Astrocyte (in vitro differentiated cells and primary cell): Measurements from ENCODE around the gene STXBP5. TPM values are rescaled to one million over a fixed set of nuclear protein-coding genes. Genes with fewer than 3 reads are reported as not detected.

Source experiments
- DNase-seq: peaks from one replicate; pipeline ENCODE4 v3.0.0-alpha.2; 2010; ENCODE audit warnings: low read depth
- FAIRE-seq: peaks from 2 replicates; lab custom pipeline; 2011; peaks lifted over from hg19 to GRCh38; lab: Jason Lieb, UNC
- H2AFZ ChIP-seq: 2 replicates; pipeline ENCODE4 v1.6.0; 2012; ENCODE audit warnings: low read depth, low read length, inconsistent platforms
- H3K27ac ChIP-seq: 2 replicates; pipeline ENCODE4 v1.5.1; 2011; ENCODE audit warnings: low read depth, low read length, inconsistent platforms
- H3K27me3 ChIP-seq: 2 replicates; pipeline ENCODE4 v1.6.0; 2011; ENCODE audit warnings: low read length, inconsistent platforms; ENCODE audit not compliant: insufficient read depth
- H3K36me3 ChIP-seq: 2 replicates; pipeline ENCODE4 v1.5.1; 2011; ENCODE audit warnings: low read length, inconsistent platforms; ENCODE audit not compliant: insufficient read depth
- H3K4me1 ChIP-seq: 2 replicates; pipeline ENCODE4 v1.5.1; 2011; ENCODE audit warnings: low read length, inconsistent platforms; ENCODE audit not compliant: insufficient read depth
- H3K4me2 ChIP-seq: 2 replicates; pipeline ENCODE4 v1.6.0; 2012; ENCODE audit warnings: low read length, inconsistent platforms
- H3K4me3 ChIP-seq: 2 replicates; pipeline ENCODE4 v1.5.1; 2011; ENCODE audit warnings: low read depth, mild to moderate bottlenecking, low read length, inconsistent platforms; ENCODE audit not compliant: insufficient read depth
- H3K79me2 ChIP-seq: 2 replicates; pipeline ENCODE4 v1.6.0; 2012; ENCODE audit warnings: mild to moderate bottlenecking, low read length, inconsistent platforms; ENCODE audit not compliant: insufficient read depth
- H3K9ac ChIP-seq: 2 replicates; pipeline ENCODE4 v1.6.0; 2012; ENCODE audit warnings: mild to moderate bottlenecking, low read length, inconsistent platforms
- H3K9me3 ChIP-seq: 2 replicates; pipeline ENCODE4 v1.5.1; 2012; ENCODE audit warnings: low read depth, mild to moderate bottlenecking, low read length, inconsistent platforms; ENCODE audit not compliant: insufficient read depth
- H4K20me1 ChIP-seq: 2 replicates; pipeline ENCODE4 v1.6.0; 2012; ENCODE audit warnings: low read length, inconsistent platforms; ENCODE audit not compliant: insufficient read depth
- H3K27ac Mint-ChIP-seq: one replicate; pipeline ENCODE4 v1.8.0; 2021; ENCODE audit warnings: mild to moderate bottlenecking, mixed read lengths; ENCODE audit not compliant: unreplicated experiment
- H3K27me3 Mint-ChIP-seq: one replicate; pipeline ENCODE4 v1.8.0; 2021; ENCODE audit warnings: low read depth, mixed read lengths; ENCODE audit not compliant: unreplicated experiment
- H3K36me3 Mint-ChIP-seq: one replicate; pipeline ENCODE4 v1.8.0; 2021; ENCODE audit warnings: low read depth, mixed read lengths; ENCODE audit not compliant: unreplicated experiment
- H3K4me1 Mint-ChIP-seq: one replicate; pipeline ENCODE4 v1.8.0; 2021; ENCODE audit warnings: low read depth, mixed read lengths; ENCODE audit not compliant: unreplicated experiment
- H3K4me3 Mint-ChIP-seq: one replicate; pipeline ENCODE4 v1.8.0; 2021; ENCODE audit warnings: mild to moderate bottlenecking, moderate library complexity, mixed read lengths; ENCODE audit not compliant: unreplicated experiment
- H3K9me3 Mint-ChIP-seq: one replicate; pipeline ENCODE4 v1.8.0; 2021; ENCODE audit warnings: mild to moderate bottlenecking, mixed read lengths; ENCODE audit not compliant: unreplicated experiment
- EZH2 ChIP-seq: IDR thresholded peaks from 2 replicates; pipeline ENCODE4 v1.6.1; 2012; ENCODE audit warnings: mild to moderate bottlenecking, low read length, inconsistent platforms; ENCODE audit not compliant: insufficient read depth
- total RNA-seq: library from RNA; stranded (reverse); gene quantifications from 2 replicates; pipeline ENCODE4 v1.2.1, GENCODE V29; 2021
- TF ChIP-seq, protein P1 (sequence below): IDR thresholded peaks from 2 replicates; pipeline ENCODE4 v1.5.1; 2011; ENCODE audit warnings: low read depth, mild to moderate bottlenecking, inconsistent platforms, low read length, moderate library complexity; ENCODE audit not compliant: insufficient read depth

The STXBP5 gene
- total RNA-seq, 1 donor from 2014 or later, result 25.7 TPM

- no peaks in the 10 kb centered on the region for H3K4me1 Mint-ChIP-seq
- H3K36me3 ChIP-seq, result peaks cover 9% of the 10 kb centered on the region
- TF ChIP-seq, protein P1, sequence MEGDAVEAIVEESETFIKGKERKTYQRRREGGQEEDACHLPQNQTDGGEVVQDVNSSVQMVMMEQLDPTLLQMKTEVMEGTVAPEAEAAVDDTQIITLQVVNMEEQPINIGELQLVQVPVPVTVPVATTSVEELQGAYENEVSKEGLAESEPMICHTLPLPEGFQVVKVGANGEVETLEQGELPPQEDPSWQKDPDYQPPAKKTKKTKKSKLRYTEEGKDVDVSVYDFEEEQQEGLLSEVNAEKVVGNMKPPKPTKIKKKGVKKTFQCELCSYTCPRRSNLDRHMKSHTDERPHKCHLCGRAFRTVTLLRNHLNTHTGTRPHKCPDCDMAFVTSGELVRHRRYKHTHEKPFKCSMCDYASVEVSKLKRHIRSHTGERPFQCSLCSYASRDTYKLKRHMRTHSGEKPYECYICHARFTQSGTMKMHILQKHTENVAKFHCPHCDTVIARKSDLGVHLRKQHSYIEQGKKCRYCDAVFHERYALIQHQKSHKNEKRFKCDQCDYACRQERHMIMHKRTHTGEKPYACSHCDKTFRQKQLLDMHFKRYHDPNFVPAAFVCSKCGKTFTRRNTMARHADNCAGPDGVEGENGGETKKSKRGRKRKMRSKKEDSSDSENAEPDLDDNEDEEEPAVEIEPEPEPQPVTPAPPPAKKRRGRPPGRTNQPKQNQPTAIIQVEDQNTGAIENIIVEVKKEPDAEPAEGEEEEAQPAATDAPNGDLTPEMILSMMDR, result no peak
- TF ChIP-seq EZH2, result no peak
- H3K4me2 ChIP-seq, result no peak overlapping the region
- H3K4me3 Mint-ChIP-seq, result no peak overlapping the region
- no peaks in the 10 kb centered on the region for H3K9me3 ChIP-seq
- H3K27me3 Mint-ChIP-seq, result no peaks in the 10 kb centered on the region
- H3K27ac Mint-ChIP-seq, result no peak overlapping the region
- no peak for DNase-seq
- peaks cover 4% of the 10 kb centered on the region for H3K36me3 Mint-ChIP-seq
- no peaks in the 10 kb centered on the region for H3K79me2 ChIP-seq
- no peak for FAIRE-seq
- H3K9me3 Mint-ChIP-seq, result no peaks in the 10 kb centered on the region
- H3K27me3 ChIP-seq, result no peaks in the 10 kb centered on the region
- H4K20me1 ChIP-seq, result no peaks in the 10 kb centered on the region
- H2AFZ ChIP-seq, result no peak overlapping the region
- no peak overlapping the region for H3K27ac ChIP-seq
- H3K4me3 ChIP-seq, result no peak overlapping the region
- H3K4me1 ChIP-seq, result no peaks in the 10 kb centered on the region
- no peak overlapping the region for H3K9ac ChIP-seq
Measured at GRCh38 chr6:147361311-147361981, 157.2 kb downstream of the STXBP5 start.

DNA sequence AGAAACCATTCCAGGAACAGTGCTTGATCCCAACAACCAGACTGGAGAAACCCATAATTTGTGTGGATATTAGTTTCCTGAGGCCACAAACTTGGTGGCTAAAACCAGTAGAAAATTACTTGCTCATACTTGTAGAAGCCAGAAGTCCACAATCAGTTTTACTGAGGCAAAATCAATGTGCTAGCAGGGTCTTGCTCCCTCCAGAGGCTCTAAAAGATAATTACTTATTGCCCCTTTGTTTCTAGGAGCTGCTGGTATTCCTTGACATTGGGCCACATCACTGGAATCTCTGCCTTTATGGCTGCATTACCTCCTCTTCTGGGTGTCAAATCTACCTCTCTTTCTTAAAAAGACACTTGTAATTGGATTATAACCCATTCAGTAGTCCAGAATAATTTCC, 162.1 kb downstream of the STXBP5 start:
- Mint-ChIP-seq H3K9me3 (peaks cover 2% of the 10 kb centered on the region), H3K27me3 (no peaks in the 10 kb centered on the region), H3K4me1 (no peaks in the 10 kb centered on the region), H3K36me3 (peaks cover 5% of the 10 kb centered on the region), H3K27ac (no peak overlapping the region), H3K4me3 (no peak overlapping the region)
- no peaks in the 10 kb centered on the region for H3K27me3 ChIP-seq
- no peak overlapping the region for H3K27ac ChIP-seq
- H3K9ac ChIP-seq, result no peak overlapping the region
- H3K4me3 ChIP-seq, result no peak overlapping the region
- H3K9me3 ChIP-seq, result no peaks in the 10 kb centered on the region
- H3K4me1 ChIP-seq, result no peaks in the 10 kb centered on the region
- no peak for DNase-seq
- H3K4me2 ChIP-seq, result no peak overlapping the region
- no peak overlapping the region for H2AFZ ChIP-seq
- TF ChIP-seq, protein P1, result no peak
- no peak for TF ChIP-seq EZH2
- H4K20me1 ChIP-seq, result no peaks in the 10 kb centered on the region
- peaks cover 5% of the 10 kb centered on the region for H3K36me3 ChIP-seq
- no peaks in the 10 kb centered on the region for H3K79me2 ChIP-seq
- FAIRE-seq, result no peak

DNA sequence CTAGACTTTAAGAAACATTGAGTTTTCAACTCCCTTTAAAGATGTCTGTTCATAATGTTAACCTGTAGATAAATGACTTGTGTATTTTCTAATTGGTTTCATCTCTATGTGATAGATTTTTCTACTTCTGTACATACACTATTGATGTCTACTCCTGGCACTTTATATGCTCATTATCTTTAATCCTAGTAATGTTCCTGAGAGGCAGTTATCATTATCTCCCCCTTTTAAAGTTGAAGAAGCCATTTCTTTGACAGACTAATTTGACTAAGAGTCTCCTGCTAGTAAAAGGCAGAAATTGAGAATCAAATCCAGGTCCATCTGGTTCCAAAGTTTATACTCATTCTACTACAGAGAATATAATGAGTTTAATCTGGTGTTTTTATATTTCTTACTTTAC, 167.1 kb downstream of the STXBP5 start:
- Histone ChIP-seq H3K36me3 (no peaks in the 10 kb centered on the region), H4K20me1 (no peaks in the 10 kb centered on the region), H3K4me3 (no peak overlapping the region), H3K4me1 (no peaks in the 10 kb centered on the region), H3K9me3 (no peaks in the 10 kb centered on the region), H3K9ac (no peak overlapping the region), H3K27ac (no peak overlapping the region), H2AFZ (no peak overlapping the region), H3K27me3 (no peaks in the 10 kb centered on the region), H3K79me2 (no peaks in the 10 kb centered on the region), H3K4me2 (no peak overlapping the region)
- Mint-ChIP-seq H3K27ac (no peak overlapping the region), H3K4me3 (no peak overlapping the region), H3K4me1 (no peaks in the 10 kb centered on the region), H3K9me3 (peaks cover 2% of the 10 kb centered on the region), H3K36me3 (peaks cover 5% of the 10 kb centered on the region), H3K27me3 (no peaks in the 10 kb centered on the region)
- no peak for FAIRE-seq
- no peak for TF ChIP-seq EZH2
- TF ChIP-seq, protein P1, result no peak
- no peak for DNase-seq
